HTERT RPE-1 (cell line): ENCODE data around the gene PLA2G6.
"Not testable (repeated sequence)": the region's sequence is repeated elsewhere in the genome, so short reads cannot be mapped to it uniquely, and the experiment has no call there.

ENCODE experiments used
- in situ Hi-C: fragments of 300-500 bp; cut with MboI; formaldehyde crosslinking; loops from 4 replicates; pipeline ENCODE4 v1.14.3; 2020; ENCODE audit warnings: low sequenced_read_pairs

The PLA2G6 gene

GRCh38 chr22:38135133-38135706, 46.4 kb downstream of the PLA2G6 start:
- in situ Hi-C loops: no loop called here

DNA sequence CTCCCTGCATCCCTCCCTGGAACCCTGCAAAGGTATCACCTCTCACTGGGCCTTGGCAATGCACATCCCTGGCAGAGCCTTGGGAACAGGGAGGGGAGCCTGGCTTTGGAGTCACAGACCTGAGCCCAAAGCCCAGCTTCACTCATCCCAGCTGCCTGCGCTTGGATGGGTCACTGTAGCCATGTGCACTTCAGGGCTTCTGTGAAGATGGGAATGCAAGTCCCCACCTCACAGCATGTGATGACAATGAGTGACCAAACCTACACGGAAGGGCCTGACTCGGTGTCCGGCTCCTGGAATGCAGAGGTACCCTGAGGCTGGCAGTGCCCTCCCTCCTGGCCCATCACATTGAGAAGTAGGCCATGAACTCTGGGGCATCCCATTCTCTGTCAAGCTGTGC, 48.3 kb downstream of the PLA2G6 start:
- in situ Hi-C loops: no loop called here

GRCh38 chr22:38132794-38133193, 48.8 kb downstream of the PLA2G6 start:
- in situ Hi-C loops: no loop called here

DNA sequence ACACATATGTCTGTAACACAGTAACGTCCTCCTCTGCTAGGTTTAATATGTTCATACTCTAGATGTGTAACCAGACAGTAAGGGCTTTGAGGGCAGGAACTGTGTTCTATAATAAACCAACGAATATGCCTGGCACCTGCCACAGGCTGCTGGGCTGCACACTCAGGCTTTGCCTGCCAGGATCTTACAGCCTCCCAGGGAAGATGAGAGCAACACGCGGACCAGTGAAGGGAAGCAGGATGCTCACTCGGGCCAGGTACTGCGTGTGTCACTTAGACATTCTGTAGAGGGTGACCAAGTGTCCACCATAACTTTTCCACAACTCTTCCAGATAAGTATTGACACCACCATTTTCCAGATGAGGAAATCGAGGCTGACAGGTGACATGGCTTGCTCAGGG, 49.5 kb downstream of the PLA2G6 start:
- in situ Hi-C loops: no loop called here

GRCh38 chr22:38131399-38131798, 50.2 kb downstream of the PLA2G6 start:
- in situ Hi-C loops: no loop called here

DNA sequence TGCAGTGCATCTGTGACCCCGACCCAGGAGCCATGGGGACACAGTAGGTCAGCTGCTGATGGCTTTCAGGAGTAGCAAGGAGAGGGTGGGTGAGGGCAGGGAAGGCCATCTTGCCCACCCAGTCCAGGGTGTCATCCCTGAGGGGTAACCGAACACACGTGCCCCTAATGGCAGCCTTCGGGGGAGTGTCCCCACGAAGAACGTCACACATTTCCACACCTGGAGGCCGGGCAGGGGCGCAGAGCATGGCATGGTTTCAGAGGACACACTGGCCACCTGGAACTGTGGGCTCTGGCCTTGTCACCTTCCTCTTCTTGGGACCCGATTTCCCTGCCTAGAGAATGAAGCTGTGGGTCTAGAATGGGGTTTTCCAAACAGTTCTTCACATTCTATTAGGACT, 51.8 kb downstream of the PLA2G6 start:
- in situ Hi-C loops: no loop called here

- in situ Hi-C loops: no loop called here
These were observed 52.6 kb downstream of the PLA2G6 start for GRCh38 chr22:38129021-38129420.

DNA sequence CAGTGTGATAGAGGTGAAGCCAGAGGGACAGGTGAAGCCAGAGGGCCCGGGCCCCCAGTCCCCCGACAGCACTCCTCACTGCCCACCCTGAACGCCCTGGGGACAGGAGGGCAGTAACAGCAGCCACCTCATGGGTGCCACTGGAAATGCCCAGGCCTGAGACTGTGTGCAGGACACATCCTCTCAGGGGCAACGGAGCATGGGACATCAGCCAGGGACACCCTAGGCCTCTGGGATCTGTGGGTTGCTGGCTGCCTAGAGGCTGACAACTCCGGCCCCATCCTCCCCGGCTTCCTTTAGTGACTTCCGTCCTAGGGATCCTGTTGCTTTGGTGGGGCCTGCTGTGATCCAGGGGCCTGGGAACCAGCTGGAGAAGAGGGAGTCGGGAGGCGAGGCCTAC, 53.8 kb downstream of the PLA2G6 start:
- in situ Hi-C loops: no loop called here

DNA sequence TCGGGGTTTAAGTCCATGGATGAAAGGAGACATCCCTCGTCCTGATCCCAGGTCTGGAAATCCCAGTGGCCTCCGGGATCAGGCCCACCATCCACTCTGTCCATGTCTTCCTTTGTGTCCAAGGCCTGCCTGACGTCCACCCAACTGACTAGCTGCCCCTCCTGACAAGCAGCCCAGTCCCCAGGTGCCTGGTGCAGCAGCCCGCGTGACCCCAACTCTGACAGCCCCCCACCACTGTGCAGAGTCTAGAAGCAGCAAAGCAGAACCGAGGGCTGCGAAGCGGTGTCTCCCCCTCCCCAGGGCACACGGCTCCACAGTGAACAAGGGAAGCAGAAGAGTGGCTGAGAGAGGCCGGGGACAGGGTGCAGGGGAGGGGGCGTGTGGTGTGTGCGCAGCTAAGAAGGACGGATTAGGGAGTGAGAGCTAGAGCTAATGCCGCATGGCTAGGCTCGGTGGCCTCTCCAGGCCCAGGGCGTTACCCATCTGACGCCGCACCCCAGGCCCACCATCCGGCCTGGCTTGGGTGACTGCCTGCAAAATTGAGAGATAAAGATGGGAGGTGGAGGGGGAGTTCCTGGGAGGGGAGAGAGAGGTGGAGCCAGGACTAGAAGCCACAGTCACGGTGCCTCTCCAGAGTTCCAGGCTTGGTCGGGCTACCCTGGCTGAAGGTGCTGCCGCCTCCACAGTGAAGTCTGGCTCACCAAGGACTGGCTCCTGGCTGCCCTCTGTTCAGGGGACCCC, 54.5 kb downstream of the PLA2G6 start:
- in situ Hi-C loops: no loop called here

GRCh38 chr22:38125751-38126201, 55.9 kb downstream of the PLA2G6 start:
- in situ Hi-C loops: no loop called here

DNA sequence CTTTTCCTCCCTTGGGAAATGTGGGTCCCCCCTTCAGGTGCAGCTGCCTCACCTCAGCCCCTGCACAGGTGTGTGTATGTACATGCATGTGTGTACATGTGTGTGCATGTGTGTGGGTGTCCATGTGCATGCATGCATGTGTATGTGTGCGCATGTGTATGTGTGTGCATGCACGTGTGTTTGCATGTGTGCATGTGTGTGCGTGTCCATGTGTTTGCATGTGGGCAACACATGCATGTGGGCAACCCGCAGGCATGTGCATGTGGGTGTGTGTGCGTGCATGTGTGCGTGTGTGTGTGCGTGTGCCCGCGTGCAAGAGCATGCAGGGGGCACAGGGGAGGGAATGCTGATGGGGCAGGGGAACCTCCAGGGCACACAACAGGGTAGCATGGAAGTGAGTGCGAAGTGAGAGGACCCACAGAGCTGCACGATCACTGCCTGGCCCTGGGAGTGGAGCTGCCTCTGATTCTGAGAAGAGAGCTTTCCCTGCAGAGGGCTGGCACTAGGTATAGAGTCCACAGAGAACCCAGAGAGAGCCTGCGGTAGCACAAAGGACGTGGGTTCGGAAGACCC, 56.5 kb downstream of the PLA2G6 start:
- in situ Hi-C loops: no loop called here

DNA sequence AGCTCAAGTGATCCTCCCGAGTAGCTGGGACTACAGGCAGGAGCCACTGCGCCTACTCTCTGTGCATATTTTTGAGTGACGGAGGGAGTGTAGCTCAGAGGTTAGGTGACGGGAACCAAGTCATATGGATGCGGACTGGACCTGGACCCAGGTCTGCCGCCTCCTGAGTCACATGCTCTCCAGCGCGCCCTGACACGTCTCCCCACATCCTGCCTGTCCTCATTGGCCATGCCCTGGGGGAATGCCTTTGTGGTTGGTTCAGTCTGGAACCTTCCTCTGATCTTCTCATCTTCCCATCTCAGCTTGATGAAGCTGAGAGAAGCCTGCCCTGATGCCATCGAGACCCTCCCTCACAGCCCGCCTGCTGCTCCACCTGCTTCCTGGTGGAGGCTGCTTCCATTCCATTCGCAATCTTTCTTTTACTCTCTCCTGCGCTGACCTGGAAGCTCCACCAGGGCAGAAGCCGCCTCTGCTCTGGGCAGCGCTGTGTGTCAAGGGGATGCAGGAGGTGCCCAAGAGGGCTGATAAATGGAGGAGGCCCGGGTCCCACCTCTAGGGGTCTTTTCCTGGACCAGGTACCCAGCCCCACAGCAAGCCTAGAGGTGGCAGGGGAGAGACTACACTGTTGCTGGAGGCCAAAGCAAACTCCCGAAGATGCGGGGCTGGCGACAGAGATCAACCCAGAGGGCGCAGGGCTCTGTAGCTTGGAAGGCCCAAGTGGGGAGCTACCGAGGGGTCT, 57.2 kb downstream of the PLA2G6 start:
- in situ Hi-C loops: no loop called here

- in situ Hi-C loops: no loop called here
These were observed 59.0 kb downstream of the PLA2G6 start for GRCh38 chr22:38122616-38123015.

GRCh38 chr22:38120359-38121110, 61.1 kb downstream of the PLA2G6 start:
- in situ Hi-C loops: no loop called here

GRCh38 chr22:38118747-38119146, 62.9 kb downstream of the PLA2G6 start:
- in situ Hi-C loops: not testable (repeated sequence)

DNA sequence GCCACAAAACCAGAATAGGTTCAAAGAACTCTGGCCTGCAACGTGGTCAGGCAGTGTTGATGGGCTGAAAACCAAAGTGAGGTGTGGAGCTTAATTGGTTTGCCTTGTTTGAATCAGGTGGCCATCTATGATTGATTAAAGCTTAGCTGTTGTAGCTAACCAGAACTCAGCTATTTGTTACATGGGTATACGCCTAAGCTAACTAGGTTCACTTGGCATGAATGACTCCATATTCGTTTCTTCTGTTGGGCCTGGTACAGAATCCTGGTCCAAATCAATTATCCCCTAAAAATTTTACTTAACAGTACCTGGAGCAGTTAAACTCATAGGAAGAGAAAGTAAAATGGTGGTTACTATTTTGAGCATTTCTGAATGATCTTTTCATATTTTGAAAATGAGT, 63.4 kb downstream of the PLA2G6 start:
- in situ Hi-C loops: no loop called here

DNA sequence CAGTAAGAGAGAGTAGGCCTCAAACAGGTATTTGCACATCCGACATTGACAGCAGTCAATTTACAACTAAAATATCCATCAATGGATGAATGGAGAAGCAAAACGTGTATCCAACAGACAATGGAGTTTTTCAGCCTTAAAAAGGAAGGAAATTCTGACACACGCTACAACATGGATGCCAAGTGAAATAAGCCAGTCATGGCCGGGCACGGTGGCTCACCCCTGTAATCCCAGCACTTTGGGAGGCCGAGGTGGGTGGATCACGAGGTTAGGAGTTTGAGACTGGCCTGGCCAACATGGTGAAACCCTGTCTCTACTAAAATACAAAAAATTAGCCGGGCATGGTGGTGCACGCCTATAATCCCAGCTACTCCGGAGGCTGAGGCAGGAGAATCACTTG, 64.1 kb downstream of the PLA2G6 start:
- in situ Hi-C loops: not testable (repeated sequence)

GRCh38 chr22:38115423-38116205, 66.0 kb downstream of the PLA2G6 start:
- in situ Hi-C loops: no loop called here

DNA sequence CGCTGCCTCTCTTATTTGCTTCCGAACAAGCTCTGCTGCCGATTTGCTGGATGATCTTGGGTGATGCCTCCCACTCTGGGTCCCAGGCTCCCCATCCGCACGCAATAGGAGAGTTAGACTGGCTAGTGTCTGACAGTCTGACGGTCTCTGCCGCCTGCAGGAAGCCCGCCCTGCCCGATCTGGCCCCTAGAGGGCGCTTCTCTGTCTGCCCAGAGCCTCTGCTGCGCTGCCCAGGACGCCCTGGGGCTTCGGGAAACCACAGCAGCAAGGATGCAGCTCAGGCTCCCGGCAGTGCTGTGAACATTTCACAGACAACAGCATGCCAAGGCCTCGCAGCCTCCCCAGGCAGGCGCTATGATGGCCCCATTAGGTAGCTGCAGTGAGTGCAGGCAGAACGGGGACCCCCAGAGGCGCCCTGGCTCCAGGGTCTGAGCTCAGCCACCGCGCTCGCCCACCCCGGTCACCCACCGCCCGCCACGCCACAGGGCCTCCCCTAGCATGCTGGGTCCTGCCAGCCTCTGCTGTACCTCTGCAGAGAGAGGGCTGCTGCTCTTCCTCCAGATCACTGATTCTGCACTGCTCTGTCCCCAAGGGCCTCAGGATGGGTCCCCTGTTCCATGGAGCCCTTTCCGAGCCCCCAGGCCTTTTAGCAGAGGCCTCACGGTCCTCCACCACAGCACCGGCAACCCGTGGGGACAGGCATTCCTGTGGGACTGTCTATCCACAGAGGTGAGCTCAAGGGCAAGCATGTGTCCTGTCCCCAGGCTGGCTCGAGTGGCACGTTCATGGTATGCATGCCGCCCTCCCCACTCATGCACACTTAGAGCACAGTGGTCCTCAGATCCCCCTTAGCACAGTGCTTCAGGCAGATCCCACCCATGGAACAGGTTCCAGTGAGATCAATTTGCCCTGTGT, 66.9 kb downstream of the PLA2G6 start:
- in situ Hi-C loops: no loop called here
